Panc1 (cell line): ENCODE data around the gene PTPA. TPM values are rescaled to one million over a fixed set of nuclear protein-coding genes. Genes with fewer than 3 reads are reported as not detected.

Experiments used
- total RNA-seq: library from RNA; stranded (reverse); gene quantifications from one replicate; pipeline ENCODE4 v1.2.1, GENCODE V29; 2021; ENCODE audit not compliant: unreplicated experiment

Gene PTPA
- total RNA-seq, 1 experiment from 2014 or later, result 114 TPM

Other genes with a start within 250 kb of the PTPA start
- 6.1 TPM for gene KYAT1, start 229.5 kb upstream of the PTPA start, total RNA-seq
- 16.4 TPM for gene LRRC8A, start 229.3 kb upstream of the PTPA start, total RNA-seq
- not detected for gene PHYHD1, start 190.4 kb upstream of the PTPA start, total RNA-seq
- 20.0 TPM for gene DOLK, start 163.8 kb upstream of the PTPA start, total RNA-seq
- 69.9 TPM for gene NUP188, start 163.7 kb upstream of the PTPA start, total RNA-seq
- 68.3 TPM for gene SH3GLB2, start 83.1 kb upstream of the PTPA start, total RNA-seq
- 23.0 TPM for gene MIGA2, start 74.8 kb upstream of the PTPA start, total RNA-seq
- 13.7 TPM for gene DOLPP1, start 30.3 kb upstream of the PTPA start, total RNA-seq
- 38.8 TPM for gene CRAT, start 622 bp upstream of the PTPA start, total RNA-seq
- gene IER5L, start 66.8 kb downstream of the PTPA start, total RNA-seq, result 44.6 TPM